DOHH2 (cell line): ENCODE results near the gene TLE7.

Experiments
- H3F3A ChIP-seq: fragments of 200-600 bp; sonication (generic), shearing (Covaris generic); 2 replicates; pipeline ENCODE4 v1.6.0; 2016; ENCODE audit warnings: antibody characterized with exemption, mild to moderate bottlenecking; ENCODE audit not compliant: control insufficient read depth, insufficient read depth
- H3K27ac ChIP-seq: fragments of 200-600 bp; sonication (generic); 2 replicates; pipeline ENCODE4 v1.5.1; 2014; ENCODE audit warnings: low read depth, mild to moderate bottlenecking, low read length, moderate library complexity
- H3K27me3 ChIP-seq: fragments of 200-600 bp; sonication (generic); 2 replicates; pipeline ENCODE4 v1.6.1; 2014; ENCODE audit warnings: mild to moderate bottlenecking, low read length, mixed read lengths; ENCODE audit not compliant: control insufficient read depth
- H3K36me3 ChIP-seq: fragments of 200-600 bp; sonication (generic); 2 replicates; pipeline ENCODE4 v1.6.1; 2014; ENCODE audit warnings: mild to moderate bottlenecking, low read length, moderate library complexity, mixed read lengths; ENCODE audit not compliant: control insufficient read depth
- H3K4me1 ChIP-seq: fragments of 200-600 bp; sonication (generic); 2 replicates; pipeline ENCODE4 v1.6.1; 2014; ENCODE audit warnings: mild to moderate bottlenecking, low read length, mixed read lengths; ENCODE audit not compliant: control insufficient read depth
- H3K4me2 ChIP-seq: fragments of 200-600 bp; sonication (generic); 2 replicates; pipeline ENCODE4 v1.6.0; 2014; ENCODE audit warnings: mild to moderate bottlenecking, low read length, moderate library complexity
- H3K4me3 ChIP-seq: fragments of 200-600 bp; sonication (generic); 2 replicates; pipeline ENCODE4 v1.5.1; 2014; ENCODE audit warnings: mild to moderate bottlenecking, low read length, mixed read lengths
- H3K79me2 ChIP-seq: fragments of 200-600 bp; sonication (generic); 2 replicates; pipeline ENCODE4 v1.6.1; 2014; ENCODE audit warnings: mild to moderate bottlenecking, low read length, mixed read lengths; ENCODE audit not compliant: control insufficient read depth
- H3K9me2 ChIP-seq: fragments of 200-600 bp; sonication (generic); replicated peaks from 2 replicates; pipeline ENCODE4 v1.6.1; 2014; ENCODE audit warnings: mild to moderate bottlenecking, low read length, mixed read lengths; ENCODE audit not compliant: control insufficient read depth
- H3K9me3 ChIP-seq: fragments of 200-600 bp; sonication (generic); 2 replicates; pipeline ENCODE4 v1.6.1; 2014; ENCODE audit warnings: antibody characterized with exemption, low read length, mixed read lengths; ENCODE audit not compliant: control insufficient read depth, insufficient read depth
- H4K20me1 ChIP-seq: fragments of 200-600 bp; sonication (generic); 2 replicates; pipeline ENCODE4 v1.6.0; 2014; ENCODE audit warnings: low read depth, mild to moderate bottlenecking, antibody characterized with exemption, low read length, moderate library complexity; ENCODE audit not compliant: control insufficient read depth, insufficient read depth
- EZH2phosphoT487 ChIP-seq: fragments of 200-600 bp; sonication (generic); IDR thresholded peaks from 2 replicates; pipeline ENCODE4 v1.6.1; 2017; ENCODE audit warnings: borderline replicate concordance, mild to moderate bottlenecking, antibody characterized with exemption, low read length, moderate library complexity, mixed read lengths
- TF ChIP-seq, protein P1 (sequence below): fragments of 200-600 bp; sonication (generic); IDR thresholded peaks from one replicate; pipeline ENCODE4 v1.5.1; 2014; ENCODE audit warnings: antibody characterized with exemption, mild to moderate bottlenecking, low read depth, low read length; ENCODE audit not compliant: poor library complexity, severe bottlenecking

The TLE7 gene

DNA sequence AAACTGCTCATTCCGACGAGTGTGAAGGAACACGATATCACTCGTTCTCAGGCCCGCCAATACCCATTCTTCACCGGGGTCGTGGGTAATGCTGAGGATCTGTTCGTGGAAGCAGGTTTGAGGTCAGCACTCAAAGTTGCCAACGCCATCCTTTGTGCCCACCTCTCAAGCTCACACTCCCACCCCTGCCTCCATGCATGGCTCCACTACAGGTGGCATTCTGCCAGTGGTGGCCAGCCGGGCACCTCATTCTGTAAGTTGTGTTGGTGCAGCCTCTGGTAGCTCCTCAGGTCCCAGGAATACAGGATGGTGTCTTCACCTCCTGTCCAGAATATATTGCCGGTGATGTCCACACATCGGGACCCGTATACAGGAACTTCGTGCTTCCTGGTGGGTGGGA lies 10.7 kb downstream of the TLE7 start:
- no peaks in the 10 kb centered on the region for H3K36me3 ChIP-seq
- H3K79me2 ChIP-seq, result no peaks in the 10 kb centered on the region
- H3K9me3 ChIP-seq, result peaks cover 5% of the 10 kb centered on the region; the same call in 1 of the 2 replicates
- no peaks in the 10 kb centered on the region for H4K20me1 ChIP-seq
- H3K4me3 ChIP-seq, result no peak overlapping the region
- no peaks in the 10 kb centered on the region for H3F3A ChIP-seq
- H3K4me2 ChIP-seq, result no peak overlapping the region
- TF ChIP-seq EZH2phosphoT487, result no peak
- TF ChIP-seq, protein P1, sequence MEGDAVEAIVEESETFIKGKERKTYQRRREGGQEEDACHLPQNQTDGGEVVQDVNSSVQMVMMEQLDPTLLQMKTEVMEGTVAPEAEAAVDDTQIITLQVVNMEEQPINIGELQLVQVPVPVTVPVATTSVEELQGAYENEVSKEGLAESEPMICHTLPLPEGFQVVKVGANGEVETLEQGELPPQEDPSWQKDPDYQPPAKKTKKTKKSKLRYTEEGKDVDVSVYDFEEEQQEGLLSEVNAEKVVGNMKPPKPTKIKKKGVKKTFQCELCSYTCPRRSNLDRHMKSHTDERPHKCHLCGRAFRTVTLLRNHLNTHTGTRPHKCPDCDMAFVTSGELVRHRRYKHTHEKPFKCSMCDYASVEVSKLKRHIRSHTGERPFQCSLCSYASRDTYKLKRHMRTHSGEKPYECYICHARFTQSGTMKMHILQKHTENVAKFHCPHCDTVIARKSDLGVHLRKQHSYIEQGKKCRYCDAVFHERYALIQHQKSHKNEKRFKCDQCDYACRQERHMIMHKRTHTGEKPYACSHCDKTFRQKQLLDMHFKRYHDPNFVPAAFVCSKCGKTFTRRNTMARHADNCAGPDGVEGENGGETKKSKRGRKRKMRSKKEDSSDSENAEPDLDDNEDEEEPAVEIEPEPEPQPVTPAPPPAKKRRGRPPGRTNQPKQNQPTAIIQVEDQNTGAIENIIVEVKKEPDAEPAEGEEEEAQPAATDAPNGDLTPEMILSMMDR, result no peak
- no peaks in the 10 kb centered on the region for H3K27me3 ChIP-seq
- H3K4me1 ChIP-seq, result no peaks in the 10 kb centered on the region
- no peaks in the 10 kb centered on the region for H3K9me2 ChIP-seq
- no peak overlapping the region for H3K27ac ChIP-seq

DNA sequence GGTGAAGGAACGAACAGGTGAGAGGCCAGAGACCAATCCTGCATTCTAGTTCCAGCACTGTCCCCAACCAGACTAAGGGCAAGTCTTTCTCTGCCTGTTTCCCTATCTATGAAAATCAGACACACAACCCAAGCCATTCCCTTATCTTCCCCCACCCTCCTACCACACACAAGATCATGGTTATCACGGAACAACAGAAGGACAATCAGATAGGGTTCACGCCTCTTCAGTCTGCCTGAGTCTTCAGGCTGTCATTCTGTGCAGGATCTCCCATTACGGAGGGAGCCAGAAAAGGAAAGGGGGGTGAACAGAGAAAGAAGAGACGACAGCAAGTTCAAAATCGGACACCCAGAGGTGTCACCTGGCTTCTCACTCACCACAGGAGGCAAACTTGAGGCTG lies 11.1 kb downstream of the TLE7 start:
- peaks cover 5% of the 10 kb centered on the region; the same call in 1 of the 2 replicates for H3K9me3 ChIP-seq
- no peaks in the 10 kb centered on the region for H3F3A ChIP-seq
- no peaks in the 10 kb centered on the region for H3K79me2 ChIP-seq
- no peak for TF ChIP-seq EZH2phosphoT487
- TF ChIP-seq, protein P1, result no peak
- no peak overlapping the region for H3K4me3 ChIP-seq
- no peaks in the 10 kb centered on the region for H3K9me2 ChIP-seq
- no peak overlapping the region for H3K27ac ChIP-seq
- no peaks in the 10 kb centered on the region for H4K20me1 ChIP-seq
- no peaks in the 10 kb centered on the region for H3K27me3 ChIP-seq
- no peak overlapping the region for H3K4me2 ChIP-seq
- H3K4me1 ChIP-seq, result no peaks in the 10 kb centered on the region
- H3K36me3 ChIP-seq, result no peaks in the 10 kb centered on the region

DNA sequence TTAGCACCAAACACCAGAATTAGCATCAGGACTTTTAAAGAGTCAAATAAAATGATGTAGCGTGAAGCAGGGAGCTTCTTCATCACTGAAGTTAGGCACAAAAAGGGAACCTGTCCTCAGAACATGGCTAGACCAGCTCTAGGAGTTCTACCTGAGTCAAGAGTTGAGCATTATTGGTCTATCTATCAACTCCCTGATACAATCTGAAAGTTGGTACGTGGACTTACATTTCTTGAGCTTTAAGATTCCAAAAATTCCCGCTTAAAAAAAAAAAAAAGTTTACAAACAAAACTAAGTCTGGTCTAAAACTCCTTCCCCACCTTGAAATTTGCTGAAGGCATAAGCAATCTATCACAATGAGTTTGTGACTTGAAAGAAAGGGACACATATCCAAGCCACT lies 12.3 kb downstream of the TLE7 start:
- Histone ChIP-seq H3F3A (no peaks in the 10 kb centered on the region), H4K20me1 (no peaks in the 10 kb centered on the region), H3K4me2 (no peak overlapping the region), H3K79me2 (no peaks in the 10 kb centered on the region), H3K4me1 (no peaks in the 10 kb centered on the region), H3K27me3 (no peaks in the 10 kb centered on the region), H3K4me3 (no peak overlapping the region), H3K9me3 (peaks cover 5% of the 10 kb centered on the region; the same call in 1 of the 2 replicates), H3K27ac (no peak overlapping the region), H3K9me2 (no peaks in the 10 kb centered on the region), H3K36me3 (no peaks in the 10 kb centered on the region)
- TF ChIP-seq, protein P1, result no peak
- TF ChIP-seq EZH2phosphoT487, result no peak
